ENCODE results near the gene EXOSC7. TPM values are rescaled to one million over a fixed set of nuclear protein-coding genes. Genes with fewer than 3 reads are reported as not detected.

EXOSC7 gene
- total RNA-seq, 2 experiments from 2014 or later: 28.1 to 28.4 TPM

GRCh38 chr3:44995142-44995770, 19.2 kb downstream of the EXOSC7 start:
- no peaks in the 10 kb centered on the region for H3K9me3 ChIP-seq (ENCODE audit: control insufficient read depth in 1 of 2, insufficient read depth in 1 of 2, low read length in 2 of 2)
- peaks cover 94% of the 10 kb centered on the region for H3K36me3 Mint-ChIP-seq (ENCODE audit: low read depth)
- peaks cover 62% of the 10 kb centered on the region for H3K36me3 ChIP-seq (ENCODE audit: insufficient read depth, low read length)
- intact Hi-C loops (cut with DNase I, micrococcal nuclease): no loop called here
- H3K27me3 Mint-ChIP-seq: no peaks in the 10 kb centered on the region
- ATAC-seq (ENCODE audit: poor library complexity) (no peak), DNase-seq (no peak)
- H3K9me3 Mint-ChIP-seq: no peaks in the 10 kb centered on the region
- no peak overlapping the region for H3K4me3 Mint-ChIP-seq
- CTCF ChIA-PET: no interaction called here
- POLR2A ChIA-PET: no interaction called here
- H3K27ac Mint-ChIP-seq: peak overlapping the region; percentile 12
- peaks cover 30% of the 10 kb centered on the region for H3K4me1 ChIP-seq (ENCODE audit: insufficient read depth, low read length)
- H3K27me3 ChIP-seq (ENCODE audit: control insufficient read depth in 1 of 2, insufficient read depth in 2 of 2, low read length in 2 of 2): no peaks in the 10 kb centered on the region
- H3K4me3 ChIP-seq (ENCODE audit: low read length): no peak overlapping the region
- no peak overlapping the region for H3K27ac ChIP-seq (ENCODE audit: low read depth in 1 of 2, low read length in 2 of 2)
- TF ChIP-seq, protein P1, sequence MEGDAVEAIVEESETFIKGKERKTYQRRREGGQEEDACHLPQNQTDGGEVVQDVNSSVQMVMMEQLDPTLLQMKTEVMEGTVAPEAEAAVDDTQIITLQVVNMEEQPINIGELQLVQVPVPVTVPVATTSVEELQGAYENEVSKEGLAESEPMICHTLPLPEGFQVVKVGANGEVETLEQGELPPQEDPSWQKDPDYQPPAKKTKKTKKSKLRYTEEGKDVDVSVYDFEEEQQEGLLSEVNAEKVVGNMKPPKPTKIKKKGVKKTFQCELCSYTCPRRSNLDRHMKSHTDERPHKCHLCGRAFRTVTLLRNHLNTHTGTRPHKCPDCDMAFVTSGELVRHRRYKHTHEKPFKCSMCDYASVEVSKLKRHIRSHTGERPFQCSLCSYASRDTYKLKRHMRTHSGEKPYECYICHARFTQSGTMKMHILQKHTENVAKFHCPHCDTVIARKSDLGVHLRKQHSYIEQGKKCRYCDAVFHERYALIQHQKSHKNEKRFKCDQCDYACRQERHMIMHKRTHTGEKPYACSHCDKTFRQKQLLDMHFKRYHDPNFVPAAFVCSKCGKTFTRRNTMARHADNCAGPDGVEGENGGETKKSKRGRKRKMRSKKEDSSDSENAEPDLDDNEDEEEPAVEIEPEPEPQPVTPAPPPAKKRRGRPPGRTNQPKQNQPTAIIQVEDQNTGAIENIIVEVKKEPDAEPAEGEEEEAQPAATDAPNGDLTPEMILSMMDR (IDR thresholded peaks at IDR 0.05): no peak
- peaks cover 48% of the 10 kb centered on the region for H3K4me1 Mint-ChIP-seq (ENCODE audit: low read depth)

GRCh38 chr3:44996556-44996969, 20.5 kb downstream of the EXOSC7 start:
- Histone ChIP-seq H3K27me3 (ENCODE audit: control insufficient read depth in 1 of 2, insufficient read depth in 2 of 2, low read length in 2 of 2) (no peaks in the 10 kb centered on the region), H3K9me3 (ENCODE audit: control insufficient read depth in 1 of 2, insufficient read depth in 1 of 2, low read length in 2 of 2) (no peaks in the 10 kb centered on the region), H3K36me3 (ENCODE audit: insufficient read depth, low read length) (peaks cover 62% of the 10 kb centered on the region), H3K4me3 (ENCODE audit: low read length) (no peak overlapping the region), H3K27ac (ENCODE audit: low read depth in 1 of 2, low read length in 2 of 2) (no peak overlapping the region), H3K4me1 (ENCODE audit: insufficient read depth, low read length) (peaks cover 19% of the 10 kb centered on the region)
- TF ChIP-seq, protein P1 (IDR thresholded peaks at IDR 0.05): no peak
- intact Hi-C loops (cut with DNase I, micrococcal nuclease): no loop called here
- CTCF ChIA-PET: no interaction called here
- H3K4me3 Mint-ChIP-seq: no peak overlapping the region
- DNase-seq (no peak), ATAC-seq (ENCODE audit: poor library complexity) (no peak)
- no peaks in the 10 kb centered on the region for H3K27me3 Mint-ChIP-seq
- POLR2A ChIA-PET: interaction anchor here (1.2 kb wide), 1 partner anchor 9 kb away, joined by 3 read pairs; no protein-coding TSS in a partner anchor
- no peaks in the 10 kb centered on the region for H3K9me3 Mint-ChIP-seq
- H3K36me3 Mint-ChIP-seq (ENCODE audit: low read depth): peaks cover 93% of the 10 kb centered on the region
- no peak overlapping the region for H3K27ac Mint-ChIP-seq
- peaks cover 37% of the 10 kb centered on the region for H3K4me1 Mint-ChIP-seq (ENCODE audit: low read depth)

- intact Hi-C loops (cut with DNase I, micrococcal nuclease): no loop called here
- Mint-ChIP-seq H3K27me3 (no peaks in the 10 kb centered on the region), H3K27ac (peak overlapping the region; percentile 20), H3K36me3 (ENCODE audit: low read depth) (peaks cover 97% of the 10 kb centered on the region), H3K9me3 (no peaks in the 10 kb centered on the region), H3K4me1 (ENCODE audit: low read depth) (peaks cover 39% of the 10 kb centered on the region), H3K4me3 (no peak overlapping the region)
- Histone ChIP-seq H3K4me3 (ENCODE audit: low read length) (no peak overlapping the region), H3K27ac (ENCODE audit: low read depth in 1 of 2, low read length in 2 of 2) (no peak overlapping the region), H3K36me3 (ENCODE audit: insufficient read depth, low read length) (peaks cover 65% of the 10 kb centered on the region), H3K27me3 (ENCODE audit: control insufficient read depth in 1 of 2, insufficient read depth in 2 of 2, low read length in 2 of 2) (no peaks in the 10 kb centered on the region), H3K9me3 (ENCODE audit: control insufficient read depth in 1 of 2, insufficient read depth in 1 of 2, low read length in 2 of 2) (no peaks in the 10 kb centered on the region), H3K4me1 (ENCODE audit: insufficient read depth, low read length) (peaks cover 14% of the 10 kb centered on the region)
- POLR2A ChIA-PET: no interaction called here
- ATAC-seq (ENCODE audit: poor library complexity) (no peak), DNase-seq (no peak)
- TF ChIP-seq, protein P1 (IDR thresholded peaks at IDR 0.05): no peak
- CTCF ChIA-PET: no interaction called here
Measured at GRCh38 chr3:44999782-45000181, 23.7 kb downstream of the EXOSC7 start.
